ENCODE results near the gene ALOX5. TPM values are rescaled to one million over a fixed set of nuclear protein-coding genes. Genes with fewer than 3 reads are reported as not detected.
A peak's percentile ranks its signal among the peaks of the same experiment; 100 is the strongest.

Gene ALOX5
- total RNA-seq, 1 donor from 2014 or later, result not detected

DNA sequence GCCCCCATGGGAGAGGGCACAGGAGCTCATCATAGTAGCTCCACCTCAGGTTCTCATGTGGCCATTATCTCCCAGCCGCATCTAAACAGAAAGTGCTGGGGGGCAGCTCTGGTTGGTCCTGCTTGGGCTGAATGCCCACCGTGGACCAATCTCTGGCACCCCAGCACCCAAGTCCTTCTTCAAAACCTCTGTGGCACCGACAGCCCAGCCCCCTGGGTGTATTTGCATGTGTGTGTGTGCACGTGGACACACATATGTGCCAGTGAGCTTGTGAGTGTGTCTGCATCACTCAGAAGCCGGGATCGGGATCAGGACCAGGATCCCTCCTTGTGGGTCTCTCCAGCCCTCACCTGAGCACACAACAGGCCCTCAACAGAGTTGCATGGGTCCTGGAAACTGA lies 68.2 kb downstream of the ALOX5 start:
- no peak for DNase-seq (ENCODE audit: low read depth in 2 of 2)

DNA sequence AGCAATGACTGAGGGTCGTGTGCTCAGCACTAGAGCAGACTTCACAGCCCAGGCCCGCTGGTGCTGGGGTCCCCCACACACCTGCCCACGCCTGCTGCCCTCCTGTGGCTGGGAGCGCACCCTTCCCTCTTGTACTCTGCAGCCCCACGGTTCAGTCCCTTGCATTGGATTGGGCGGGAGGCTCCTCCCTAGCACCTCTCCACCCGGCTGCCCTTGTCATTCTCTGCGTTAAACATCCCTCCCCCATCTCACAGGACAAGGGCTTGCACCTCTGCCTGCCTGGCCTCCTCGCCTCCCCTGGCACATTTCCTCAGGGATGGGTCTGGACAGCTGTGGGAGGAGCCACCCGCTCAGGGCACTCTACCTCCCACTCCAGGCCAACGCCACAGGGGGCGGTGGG lies 68.6 kb downstream of the ALOX5 start:
- DNase-seq (ENCODE audit: low read depth in 2 of 2), result no peak

DNA sequence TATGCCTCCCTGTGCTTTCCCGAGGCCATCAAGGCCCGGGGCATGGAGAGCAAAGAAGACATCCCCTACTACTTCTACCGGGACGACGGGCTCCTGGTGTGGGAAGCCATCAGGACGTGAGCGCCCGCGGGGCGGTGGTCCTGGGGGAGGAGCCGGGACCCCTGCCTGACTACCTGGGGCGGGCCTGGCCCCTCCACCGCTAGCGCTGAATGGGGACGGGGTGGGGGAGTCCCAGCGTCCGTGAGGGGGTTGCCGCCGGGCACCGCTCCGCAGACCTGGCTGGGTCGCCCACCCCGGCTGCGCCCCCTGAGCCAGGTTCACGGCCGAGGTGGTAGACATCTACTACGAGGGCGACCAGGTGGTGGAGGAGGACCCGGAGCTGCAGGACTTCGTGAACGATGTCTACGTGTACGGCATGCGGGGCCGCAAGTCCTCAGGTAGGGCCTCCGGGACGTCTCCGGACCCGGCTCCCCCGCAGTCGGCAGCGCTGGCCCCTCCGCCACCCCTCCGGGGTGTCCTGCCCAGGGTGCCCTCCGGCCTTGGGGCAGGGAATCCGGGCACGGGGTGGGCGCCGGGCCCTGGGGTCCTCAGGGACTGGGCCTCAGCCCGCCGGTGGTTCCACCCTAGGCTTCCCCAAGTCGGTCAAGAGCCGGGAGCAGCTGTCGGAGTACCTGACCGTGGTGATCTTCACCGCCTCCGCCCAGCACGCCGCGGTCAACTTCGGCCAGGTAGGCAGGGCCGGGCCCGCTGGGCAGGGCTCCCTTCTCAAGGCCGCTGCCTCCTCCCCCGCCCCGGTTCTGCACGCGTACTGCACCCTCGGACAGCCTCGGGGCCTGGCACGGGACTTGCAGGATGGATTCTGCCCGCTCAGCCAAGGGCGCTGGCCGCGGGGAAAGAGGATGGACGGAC lies 69.3 kb downstream of the ALOX5 start:
- no peak for DNase-seq (ENCODE audit: low read depth in 2 of 2)

DNA sequence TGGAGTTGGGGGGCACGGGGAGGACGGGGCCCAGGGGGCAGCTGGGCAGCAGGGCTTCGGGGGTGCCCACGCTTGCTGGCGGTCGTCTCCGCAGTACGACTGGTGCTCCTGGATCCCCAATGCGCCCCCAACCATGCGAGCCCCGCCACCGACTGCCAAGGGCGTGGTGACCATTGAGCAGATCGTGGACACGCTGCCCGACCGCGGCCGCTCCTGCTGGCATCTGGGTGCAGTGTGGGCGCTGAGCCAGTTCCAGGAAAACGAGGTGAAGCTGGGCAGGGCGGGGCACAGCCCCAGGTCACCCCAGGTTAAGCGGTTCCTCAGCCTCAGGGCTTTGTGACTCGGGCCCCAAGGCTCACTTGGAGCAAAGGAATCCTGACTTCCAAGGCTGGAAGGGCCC lies 70.0 kb downstream of the ALOX5 start:
- no peak for DNase-seq (ENCODE audit: low read depth in 2 of 2)

DNA sequence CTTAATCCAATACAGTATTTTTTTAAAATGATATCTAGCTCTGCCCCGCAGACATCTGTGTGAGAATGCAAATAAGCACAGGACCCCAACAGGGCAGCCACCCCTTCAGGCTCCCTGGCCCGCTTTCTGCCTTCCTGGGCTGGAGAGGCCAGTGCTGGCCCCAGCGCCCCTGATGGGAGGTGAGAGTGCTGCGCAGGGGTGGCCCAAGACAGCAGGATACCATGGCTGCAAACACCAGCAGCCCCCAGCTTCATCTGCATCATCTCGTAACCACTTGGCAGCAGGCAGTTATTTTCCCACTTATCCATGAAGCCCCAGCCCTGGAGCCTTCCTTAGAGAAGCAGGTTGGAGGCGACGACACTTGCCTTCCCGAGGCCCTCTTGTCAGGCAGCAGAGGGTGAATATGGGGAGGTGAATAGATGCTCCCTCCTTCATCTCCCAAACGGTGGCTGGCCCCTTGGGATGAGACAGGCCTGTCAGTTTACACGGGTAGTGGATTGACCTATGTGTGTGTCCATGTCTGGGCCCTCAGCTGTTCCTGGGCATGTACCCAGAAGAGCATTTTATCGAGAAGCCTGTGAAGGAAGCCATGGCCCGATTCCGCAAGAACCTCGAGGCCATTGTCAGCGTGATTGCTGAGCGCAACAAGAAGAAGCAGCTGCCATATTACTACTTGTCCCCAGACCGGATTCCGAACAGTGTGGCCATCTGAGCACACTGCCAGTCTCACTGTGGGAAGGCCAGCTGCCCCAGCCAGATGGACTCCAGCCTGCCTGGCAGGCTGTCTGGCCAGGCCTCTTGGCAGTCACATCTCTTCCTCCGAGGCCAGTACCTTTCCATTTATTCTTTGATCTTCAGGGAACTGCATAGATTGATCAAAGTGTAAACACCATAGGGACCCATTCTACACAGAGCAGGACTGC lies 71.2 kb downstream of the ALOX5 start:
- DNase-seq (ENCODE audit: low read depth in 2 of 2), result no peak

DNA sequence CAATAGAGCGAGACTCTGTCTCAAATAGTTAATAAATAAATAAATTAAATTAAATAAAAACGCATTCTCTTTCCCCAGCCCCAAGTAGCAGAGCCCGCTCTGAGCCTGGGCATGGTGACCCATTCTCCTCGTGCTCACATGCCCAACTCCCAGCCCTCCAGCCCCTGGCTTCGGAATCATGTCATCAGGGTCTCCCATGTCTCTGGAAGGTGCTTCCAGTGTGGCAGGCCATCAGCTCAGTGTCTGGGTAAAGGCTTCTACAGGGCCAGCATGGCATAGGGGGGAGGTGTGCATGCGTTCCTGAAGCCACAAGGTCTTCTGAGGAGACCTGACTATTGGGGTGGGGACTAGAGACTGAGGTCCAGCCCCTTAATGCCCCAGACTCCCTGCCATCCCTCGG lies 72.8 kb downstream of the ALOX5 start:
- no peak for DNase-seq (ENCODE audit: low read depth in 2 of 2)

DNA sequence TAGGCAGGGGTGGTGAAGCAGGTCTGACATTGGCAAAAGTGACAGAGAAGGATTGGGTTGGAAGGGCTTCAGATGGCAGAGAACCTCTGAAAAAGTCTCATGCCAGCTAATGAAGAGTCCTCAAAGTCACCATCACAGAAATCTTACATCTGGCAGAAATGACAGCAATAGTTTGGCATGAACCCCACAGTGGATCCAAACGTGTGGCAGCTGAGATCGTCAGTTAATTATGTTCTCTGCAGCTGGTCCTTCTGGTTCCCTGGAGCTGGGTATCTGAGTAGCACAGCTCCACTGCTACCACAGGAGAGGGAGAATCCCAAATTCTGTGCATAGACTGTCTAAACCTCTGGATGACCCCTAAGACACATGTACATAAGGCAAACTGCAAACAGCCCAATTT lies 73.4 kb downstream of the ALOX5 start:
- DNase-seq (ENCODE audit: low read depth in 2 of 2), result no peak

DNA sequence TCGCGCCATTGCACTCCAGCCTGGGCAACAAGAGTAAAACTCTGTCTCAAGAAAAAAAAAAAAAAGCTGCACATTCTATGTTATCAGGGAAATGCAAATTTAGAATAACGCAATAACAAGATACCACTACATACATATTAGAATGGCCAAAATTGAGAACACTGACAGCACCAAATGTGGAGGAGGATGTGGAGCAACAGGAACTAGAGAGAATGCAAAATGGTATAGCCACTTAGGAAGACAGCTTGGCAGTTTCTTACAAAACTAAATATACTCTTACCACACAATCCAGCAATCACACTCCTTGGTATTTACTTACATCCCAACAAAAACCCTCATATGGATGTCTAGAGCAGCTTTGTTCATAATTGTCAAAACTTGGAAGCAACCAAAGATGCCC lies 76.8 kb downstream of the ALOX5 start:
- no peak for DNase-seq (ENCODE audit: low read depth in 2 of 2)

DNA sequence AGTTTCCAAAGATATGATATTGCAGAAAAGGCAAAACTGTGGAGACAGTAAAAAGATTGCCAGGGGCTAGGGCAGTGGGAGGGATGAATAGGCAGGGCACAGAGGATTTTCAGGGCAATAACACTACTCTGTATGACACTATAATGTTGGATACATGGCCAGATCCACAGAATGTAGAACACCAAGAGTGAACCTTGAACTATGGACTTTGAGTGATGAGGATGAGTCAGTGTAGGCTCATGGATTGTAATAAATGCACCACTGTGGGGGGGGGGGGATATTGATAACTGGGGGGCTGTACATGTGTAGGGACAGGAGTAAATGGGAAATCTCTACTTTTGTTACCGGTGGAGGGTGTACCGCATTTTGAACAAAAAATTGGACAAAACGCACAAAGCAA lies 77.4 kb downstream of the ALOX5 start:
- DNase-seq (ENCODE audit: low read depth in 2 of 2), result no peak

DNA sequence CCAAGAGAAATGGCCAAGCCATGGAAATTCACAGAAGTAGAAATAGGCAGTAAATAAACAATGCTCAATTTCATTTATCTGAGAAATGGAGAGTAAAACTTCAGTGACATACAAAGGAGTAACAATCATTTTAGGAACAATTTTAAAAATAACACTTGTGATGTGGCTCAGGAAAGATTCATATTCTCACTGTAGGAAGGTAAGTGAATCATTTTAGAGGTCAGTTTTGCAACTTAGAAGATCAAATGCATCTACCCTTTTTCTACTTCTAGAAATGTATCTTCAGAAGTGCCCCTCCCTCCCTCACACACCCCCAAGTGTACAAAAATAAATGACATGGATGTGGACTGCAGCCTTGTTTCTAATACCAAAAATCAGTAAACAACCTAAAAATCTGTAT lies 78.3 kb downstream of the ALOX5 start:
- DNase-seq (ENCODE audit: low read depth in 2 of 2), result no peak

DNA sequence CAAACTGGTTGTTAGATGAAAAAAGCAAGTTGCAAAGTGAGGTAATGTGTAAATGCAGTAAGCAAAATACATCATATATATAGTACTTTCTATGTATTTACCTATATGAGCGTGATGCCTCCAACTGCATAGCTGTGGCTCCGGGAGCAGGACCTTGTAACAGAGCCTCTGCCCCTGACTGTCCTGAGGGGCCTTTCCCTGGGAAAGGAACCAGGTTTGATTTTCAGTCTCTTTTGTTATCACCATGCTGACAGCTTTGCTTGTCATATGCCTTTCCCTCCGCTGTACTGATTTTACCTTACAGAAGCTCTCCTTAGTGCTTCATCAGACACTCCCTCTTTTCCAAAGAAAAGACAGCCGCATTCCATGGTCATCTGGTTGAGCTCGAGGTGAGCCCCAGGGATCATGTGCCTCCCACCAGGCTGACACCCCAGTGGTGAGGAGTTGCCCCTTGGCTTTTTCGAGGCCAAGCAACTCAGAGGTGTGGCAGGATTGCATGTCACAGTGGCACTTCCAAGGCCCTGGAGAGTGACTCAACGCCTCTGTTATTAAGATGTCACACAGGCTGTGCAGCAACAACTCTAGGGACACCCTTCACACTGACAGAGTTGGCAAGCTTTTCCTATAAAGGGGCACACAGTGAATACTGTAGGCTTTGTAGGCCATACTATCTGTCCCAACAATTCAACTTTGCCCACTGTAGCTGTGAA lies 78.9 kb downstream of the ALOX5 start:
- no peak for DNase-seq (ENCODE audit: low read depth in 2 of 2)

DNA sequence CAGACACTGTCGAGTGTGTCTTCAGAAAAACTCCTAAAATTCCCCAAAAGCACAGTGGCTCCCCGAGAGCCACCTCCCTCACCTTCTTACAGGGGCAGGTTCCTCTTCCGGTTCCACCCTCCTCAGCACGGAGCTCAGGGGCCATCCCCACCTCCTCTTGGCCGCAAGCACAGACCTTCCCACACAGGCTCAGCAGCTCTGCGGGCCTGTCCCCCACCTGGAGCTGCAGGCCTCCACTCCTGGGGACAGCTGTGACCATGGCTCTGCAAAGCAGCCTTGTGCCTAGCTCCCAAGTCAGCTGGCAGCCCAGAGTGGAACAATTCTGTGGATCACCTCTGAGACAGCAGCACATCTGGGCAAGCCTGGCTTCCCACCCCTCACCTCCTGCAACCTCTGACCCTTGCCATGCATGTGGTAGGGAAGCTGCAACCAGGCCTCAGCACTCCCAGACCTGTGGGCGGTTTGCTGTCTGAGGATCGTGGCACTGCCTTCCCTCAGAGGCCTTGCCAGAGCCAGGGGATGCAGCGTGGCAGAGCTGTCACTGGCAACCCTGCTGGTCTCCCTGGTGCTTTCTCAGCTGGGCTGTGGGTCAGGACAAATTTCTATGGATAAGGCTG lies 79.7 kb downstream of the ALOX5 start:
- DNase-seq (ENCODE audit: low read depth in 2 of 2), result no peak

DNA sequence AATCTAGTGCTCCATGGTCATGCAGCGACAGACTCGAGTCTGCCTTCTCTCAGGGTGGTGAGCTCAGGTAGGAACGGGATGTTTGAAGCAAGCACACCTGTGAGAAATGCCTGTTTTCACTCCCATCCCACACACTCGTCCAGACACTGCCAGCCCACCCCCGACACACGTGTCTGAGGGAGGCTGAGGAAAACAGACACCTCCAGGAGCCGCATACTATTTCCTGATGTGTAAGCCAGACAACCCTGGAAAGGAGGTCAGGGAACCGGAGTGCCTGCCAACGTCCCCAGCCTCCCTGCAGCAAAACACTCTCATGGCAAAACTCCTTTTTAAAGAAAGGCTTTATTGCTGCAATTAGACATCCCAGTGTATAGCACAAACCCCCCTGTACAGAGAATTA lies 80.2 kb downstream of the ALOX5 start:
- DNase-seq (ENCODE audit: low read depth in 2 of 2), result peak in 1 of 2 donors; percentile 56

DNA sequence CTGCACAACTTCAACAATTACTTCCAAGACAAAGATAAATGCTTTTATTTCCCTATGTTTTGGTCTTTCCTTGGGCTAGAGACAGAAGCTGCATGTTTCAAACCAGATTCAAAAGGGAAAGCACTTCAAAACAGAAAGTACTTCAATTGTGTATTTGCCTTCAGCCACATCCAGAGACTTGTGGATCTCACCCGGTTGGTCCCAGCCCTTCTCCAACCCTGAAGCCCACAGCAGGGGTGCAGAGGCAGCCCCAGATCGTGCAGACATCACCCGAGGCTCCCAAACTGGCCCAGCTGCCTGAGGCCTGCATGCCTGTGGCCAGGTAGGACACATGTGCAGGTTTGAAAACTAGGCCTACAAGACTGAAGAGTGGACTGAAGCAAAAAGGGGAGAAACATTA lies 80.8 kb downstream of the ALOX5 start:
- DNase-seq (ENCODE audit: low read depth in 2 of 2), result no peak

DNA sequence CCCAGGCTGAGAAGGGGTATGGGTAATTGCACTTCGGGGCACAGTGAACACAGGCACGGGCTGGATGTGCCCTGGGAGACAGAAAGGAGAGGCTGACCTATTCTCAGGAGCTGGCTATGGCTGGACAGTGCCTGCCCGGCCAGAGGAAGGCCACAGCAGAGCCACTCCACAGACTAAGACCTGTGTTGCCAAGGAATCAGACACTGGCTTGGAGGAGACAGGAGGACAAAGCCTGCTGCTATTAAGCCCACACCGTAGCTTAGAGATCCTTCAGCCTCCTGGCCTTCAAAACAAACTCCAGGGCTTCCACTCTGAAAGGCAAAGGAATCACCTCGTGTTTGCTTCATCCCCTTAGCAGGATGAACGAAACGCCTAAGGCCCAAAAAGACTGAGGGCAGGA lies 82.2 kb downstream of the ALOX5 start:
- DNase-seq (ENCODE audit: low read depth in 2 of 2), result no peak

DNA sequence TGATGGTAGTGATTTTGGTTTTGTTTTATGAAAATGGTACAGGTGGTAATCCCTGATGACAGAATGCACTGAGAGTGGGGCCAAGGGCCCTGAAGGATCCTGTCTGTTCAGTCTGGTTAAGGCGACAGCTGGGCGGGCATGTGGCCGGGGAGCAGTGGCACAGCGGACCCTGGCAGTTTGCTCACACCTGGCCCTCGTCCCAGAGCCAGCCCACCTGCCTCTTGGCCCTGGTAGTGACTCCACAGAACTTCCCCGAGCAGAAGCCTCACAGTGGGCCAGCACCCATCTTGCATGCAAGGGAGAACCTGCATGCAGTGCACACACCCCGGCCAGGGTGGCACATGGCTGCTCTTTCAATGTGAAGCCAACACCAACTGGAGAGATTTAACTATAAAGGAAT lies 82.8 kb downstream of the ALOX5 start:
- no peak for DNase-seq (ENCODE audit: low read depth in 2 of 2)

DNA sequence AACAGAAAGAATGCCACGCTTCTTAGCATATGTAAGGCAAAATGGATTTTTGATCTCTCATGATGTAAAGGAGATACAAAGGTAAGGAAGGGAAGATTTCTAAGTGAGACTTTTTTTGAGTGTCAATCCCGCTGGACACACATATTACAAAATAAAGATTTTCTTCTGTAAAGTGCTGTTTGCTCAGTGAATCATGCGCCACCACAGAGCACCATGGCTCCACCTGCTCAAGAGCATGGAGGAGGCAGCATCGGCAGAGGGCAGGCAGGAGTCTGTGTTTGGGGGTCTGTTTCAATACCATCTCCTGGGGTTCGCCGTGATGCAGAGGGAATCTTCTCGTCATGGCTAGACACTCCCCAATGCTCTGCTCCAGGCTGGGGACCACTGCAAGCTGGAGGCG lies 83.5 kb downstream of the ALOX5 start:
- no peak for DNase-seq (ENCODE audit: low read depth in 2 of 2)

DNA sequence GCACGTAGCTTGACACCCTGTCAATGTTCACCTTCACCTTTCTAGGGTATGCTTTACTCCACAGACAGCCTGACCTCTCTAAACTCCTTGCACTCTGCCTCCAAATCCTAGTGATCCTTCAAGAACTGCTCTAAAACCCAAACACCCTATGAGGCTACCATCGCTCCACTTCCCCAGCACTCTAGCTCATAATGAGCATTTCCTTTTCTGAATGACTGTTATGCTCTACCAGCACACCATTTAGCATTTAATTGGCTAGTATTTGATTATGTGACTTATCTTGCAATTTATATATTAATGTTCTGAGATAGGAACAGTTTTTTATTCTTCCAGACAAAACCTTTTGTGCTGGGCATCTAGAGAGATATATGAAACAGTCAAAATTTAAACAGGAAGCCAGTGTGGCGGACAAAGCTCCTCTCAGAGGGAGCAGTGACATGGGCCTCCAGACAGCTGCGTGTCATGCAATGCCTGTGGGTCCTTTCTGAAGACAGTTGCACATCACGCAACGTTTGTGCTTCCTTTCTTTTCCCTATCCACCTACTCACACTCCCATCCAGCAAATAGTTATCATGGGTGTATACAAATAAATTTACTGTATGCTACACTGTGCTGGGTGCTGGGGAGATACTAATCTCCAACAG lies 86.3 kb downstream of the ALOX5 start:
- DNase-seq (ENCODE audit: low read depth in 2 of 2), result no peak

DNA sequence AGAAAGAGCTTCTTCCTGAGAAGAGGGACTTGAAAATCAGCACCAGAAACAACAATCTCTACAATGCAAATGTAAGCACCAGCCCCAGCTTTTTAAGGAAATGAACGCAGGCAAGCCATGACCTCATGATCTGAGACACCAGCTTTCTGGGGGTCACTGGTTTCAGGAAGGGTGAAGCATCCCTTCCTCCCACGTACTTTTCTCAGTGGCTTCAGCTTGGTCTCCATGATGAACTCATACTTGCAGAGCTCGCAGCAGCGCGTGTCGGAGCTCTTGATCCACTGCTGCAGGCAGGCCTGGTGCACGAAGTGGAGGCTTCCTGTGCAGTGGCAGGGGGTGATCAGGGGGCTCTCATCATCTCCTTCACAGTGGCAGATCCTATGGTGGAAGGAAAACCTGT lies 87.0 kb downstream of the ALOX5 start:
- no peak for DNase-seq (ENCODE audit: low read depth in 2 of 2)

DNA sequence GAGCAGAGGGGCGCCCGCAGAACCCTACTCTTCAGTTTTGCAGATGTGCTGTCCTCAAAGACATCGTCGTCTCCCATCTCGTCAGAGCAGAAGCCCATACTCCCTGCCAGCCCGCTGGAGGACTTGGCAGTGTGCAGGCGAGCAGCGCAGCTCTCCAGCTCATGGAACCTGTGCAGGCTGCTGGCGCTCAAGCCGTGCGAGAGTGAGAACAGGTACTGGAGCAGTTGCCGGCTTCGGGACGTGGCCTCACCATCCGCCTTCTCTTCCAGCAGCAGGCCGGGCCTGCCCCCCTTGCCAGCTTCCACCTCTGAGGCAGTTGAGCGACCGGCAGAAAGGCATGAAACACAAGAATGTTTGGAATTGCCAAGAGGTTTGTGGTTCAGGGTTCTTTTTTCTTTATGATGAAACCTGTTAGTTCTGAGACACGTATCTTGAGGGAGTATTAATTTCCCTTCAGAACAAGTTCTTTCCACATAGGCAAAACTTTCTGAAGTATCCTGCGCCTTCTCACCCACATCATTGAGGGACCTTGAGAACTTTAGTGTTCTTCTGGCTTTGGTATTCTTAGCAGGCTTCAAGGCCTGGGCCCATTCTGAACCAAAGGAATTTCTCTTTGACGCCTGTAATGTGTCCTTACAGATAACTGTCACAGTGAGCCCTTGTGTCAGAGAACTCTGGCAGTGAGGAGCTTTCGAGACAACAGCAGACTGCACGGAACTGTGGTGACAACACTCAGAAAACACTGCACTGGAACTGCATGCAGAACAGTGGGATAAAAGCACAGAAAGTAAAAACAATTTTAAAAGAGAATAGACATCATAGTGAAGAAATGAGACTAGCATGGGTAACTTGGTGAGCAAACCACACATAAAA lies 89.5 kb downstream of the ALOX5 start:
- no peak for DNase-seq (ENCODE audit: low read depth in 2 of 2)

Measured in dermis microvascular lymphatic vessel endothelial cell (primary cell).